Gastroesophageal sphincter (tissue), 4 donors: ENCODE measurements around the gene OR10H1. TPM values are rescaled to one million over a fixed set of nuclear protein-coding genes. Genes with fewer than 3 reads are reported as not detected.
"Not testable (repeated sequence)": the region's sequence is repeated elsewhere in the genome, so short reads cannot be mapped to it uniquely, and the experiment has no call there.

Experiments used
- ATAC-seq: fragments of 150-250 bp; one replicate; pipeline ENCODE4 v1.9.1; 2016; ENCODE audit warnings: mild to moderate bottlenecking, moderate library complexity
- H3K27ac ChIP-seq, 4 donors: fragments of 200-600 bp; sonication (generic) in 3 of 4; 1 replicate in 3 of 4; 2 replicates in 1 of 4; pipeline ENCODE4 v1.5.1; 2016 to 2019
- H3K27me3 ChIP-seq: fragments of 200-600 bp; sonication (generic); one replicate; pipeline ENCODE4 v1.5.1; 2019
- H3K36me3 ChIP-seq, 2 donors: fragments of 200-600 bp; sonication (generic); one replicate each; pipeline ENCODE4 v1.5.1; 2019; ENCODE audit warnings: control low read depth in 1 of 2
- H3K4me1 ChIP-seq, 3 donors: fragments of 200-600 bp; sonication (generic); 1 replicate in 2 of 3; 2 replicates in 1 of 3; pipeline ENCODE4 v1.5.1; 2016 to 2019; ENCODE audit warnings: control low read depth in 2 of 3
- H3K4me3 ChIP-seq, 2 donors: fragments of 200-600 bp; sonication (generic); one replicate each; pipeline ENCODE4 v1.5.1; 2019; ENCODE audit warnings: mild to moderate bottlenecking in 1 of 2, moderate library complexity in 1 of 2
- H3K9me3 ChIP-seq, 3 donors: fragments of 200-600 bp; sonication (generic); one replicate each; pipeline ENCODE4 v1.5.1; 2017 to 2019; ENCODE audit warnings: control low read depth in 2 of 3
- EP300 ChIP-seq: sonication (generic); formaldehyde crosslinking; IDR thresholded peaks from one replicate; pipeline ENCODE4 v1.6.1; 2017; ENCODE audit warnings: antibody characterized with exemption, mild to moderate bottlenecking
- POLR2A ChIP-seq, 2 donors: fragments of 450-650 bp; IDR thresholded peaks; one replicate each; pipeline ENCODE4 v1.6.1; 2017; ENCODE audit warnings: antibody characterized with exemption in 2 of 2, mild to moderate bottlenecking in 2 of 2, moderate library complexity in 1 of 2
- POLR2AphosphoS5 ChIP-seq: sonication (generic); formaldehyde crosslinking; IDR thresholded peaks from one replicate; pipeline ENCODE4 v1.6.1; 2017; ENCODE audit warnings: antibody characterized with exemption
- WGBS, 2 donors: methylation state at CpG; one replicate each; pipeline ENCODE4 v1.1.5; 2018; ENCODE audit warnings: low coverage in 1 of 2; 5-methylcytosine and 5-hydroxymethylcytosine counted together
- total RNA-seq, 4 donors: library from RNA; depleted of rRNA; stranded (reverse); fragments of >200 nt; gene quantifications; one replicate each; pipeline ENCODE4 v1.1.0, GENCODE V29; 2016
- TF ChIP-seq, protein P1 (sequence below), 4 experiments: fragments of 200-600 bp in 2 of 4; fragments of 450-650 bp in 2 of 4; sonication (generic) in 1 of 4; IDR thresholded peaks; one replicate each; pipeline ENCODE4 v1.5.1; 2017 to 2019; ENCODE audit warnings: antibody characterized with exemption in 4 of 4, mild to moderate bottlenecking in 2 of 4, moderate library complexity in 2 of 4

OR10H1 gene
- total RNA-seq, 4 donors from 2014 or later, result not detected

DNA sequence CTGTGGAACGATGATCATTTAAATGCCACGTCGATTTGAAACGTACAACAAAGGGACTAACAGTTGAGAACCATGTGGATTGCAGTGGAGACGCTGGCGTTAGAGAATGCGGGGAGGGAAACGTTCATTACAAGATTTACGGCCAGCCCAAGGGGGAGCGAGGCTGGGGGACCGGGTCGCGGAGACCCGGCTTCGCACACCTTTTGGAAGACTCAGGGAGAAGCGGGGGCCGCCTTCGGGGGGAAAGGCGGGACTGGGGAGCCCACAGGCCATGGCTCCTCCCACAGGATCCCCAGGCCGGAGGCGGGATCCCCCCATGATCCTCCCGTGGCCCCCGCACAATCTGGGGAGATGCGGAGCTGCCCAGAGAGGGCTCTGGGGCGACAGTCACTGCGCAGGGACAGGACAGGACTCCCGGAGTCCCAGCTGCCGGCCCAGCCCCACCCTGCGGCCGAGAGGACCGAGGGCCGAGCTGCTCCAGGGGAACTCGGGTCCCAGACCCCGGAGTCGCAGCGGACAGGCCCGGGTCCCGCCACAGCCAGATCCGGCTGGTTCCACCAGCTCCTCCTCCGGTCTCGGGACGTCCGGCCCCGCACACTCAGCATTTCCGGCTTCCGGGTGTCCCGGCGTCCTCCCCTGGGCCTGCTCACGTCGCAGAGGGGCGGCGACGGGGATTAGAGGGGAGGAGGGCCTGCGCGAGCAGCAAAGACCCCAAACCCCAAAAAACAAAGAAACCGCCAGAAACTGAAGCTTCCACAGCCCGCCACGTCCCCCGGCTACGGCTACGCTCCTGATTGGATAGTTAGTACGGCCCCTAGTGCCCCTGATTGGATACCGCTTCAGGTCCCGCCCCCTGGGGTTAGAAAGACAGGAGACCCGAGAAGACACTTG, 21.1 kb upstream of the OR10H1 start:
- TF ChIP-seq EP300 (no peak), POLR2A (IDR thresholded peaks at IDR 0.05) (peak; percentile 90), POLR2AphosphoS5 (peak; percentile 84)
- TF ChIP-seq, protein P1, sequence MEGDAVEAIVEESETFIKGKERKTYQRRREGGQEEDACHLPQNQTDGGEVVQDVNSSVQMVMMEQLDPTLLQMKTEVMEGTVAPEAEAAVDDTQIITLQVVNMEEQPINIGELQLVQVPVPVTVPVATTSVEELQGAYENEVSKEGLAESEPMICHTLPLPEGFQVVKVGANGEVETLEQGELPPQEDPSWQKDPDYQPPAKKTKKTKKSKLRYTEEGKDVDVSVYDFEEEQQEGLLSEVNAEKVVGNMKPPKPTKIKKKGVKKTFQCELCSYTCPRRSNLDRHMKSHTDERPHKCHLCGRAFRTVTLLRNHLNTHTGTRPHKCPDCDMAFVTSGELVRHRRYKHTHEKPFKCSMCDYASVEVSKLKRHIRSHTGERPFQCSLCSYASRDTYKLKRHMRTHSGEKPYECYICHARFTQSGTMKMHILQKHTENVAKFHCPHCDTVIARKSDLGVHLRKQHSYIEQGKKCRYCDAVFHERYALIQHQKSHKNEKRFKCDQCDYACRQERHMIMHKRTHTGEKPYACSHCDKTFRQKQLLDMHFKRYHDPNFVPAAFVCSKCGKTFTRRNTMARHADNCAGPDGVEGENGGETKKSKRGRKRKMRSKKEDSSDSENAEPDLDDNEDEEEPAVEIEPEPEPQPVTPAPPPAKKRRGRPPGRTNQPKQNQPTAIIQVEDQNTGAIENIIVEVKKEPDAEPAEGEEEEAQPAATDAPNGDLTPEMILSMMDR (IDR thresholded peaks at IDR 0.05), result peak in 1 of 4 experiments; percentile 5
- ATAC-seq, result peak; percentile 100
- Histone ChIP-seq H3K4me3 (peak overlapping the region; percentile 70 to 95), H3K4me1 (peaks cover 0 to 18% (median 0%) of the 10 kb centered on the region in 3 donors), H3K36me3 (no peaks in the 10 kb centered on the region), H3K27ac (peak overlapping the region; percentile 87 to 100 (median 100)), H3K27me3 (peaks cover 9% of the 10 kb centered on the region), H3K9me3 (no peaks in the 10 kb centered on the region)
- WGBS, 2 donors, result 0 to 1% methylated on average over 16 to 20 of the region's 65 CpGs

DNA sequence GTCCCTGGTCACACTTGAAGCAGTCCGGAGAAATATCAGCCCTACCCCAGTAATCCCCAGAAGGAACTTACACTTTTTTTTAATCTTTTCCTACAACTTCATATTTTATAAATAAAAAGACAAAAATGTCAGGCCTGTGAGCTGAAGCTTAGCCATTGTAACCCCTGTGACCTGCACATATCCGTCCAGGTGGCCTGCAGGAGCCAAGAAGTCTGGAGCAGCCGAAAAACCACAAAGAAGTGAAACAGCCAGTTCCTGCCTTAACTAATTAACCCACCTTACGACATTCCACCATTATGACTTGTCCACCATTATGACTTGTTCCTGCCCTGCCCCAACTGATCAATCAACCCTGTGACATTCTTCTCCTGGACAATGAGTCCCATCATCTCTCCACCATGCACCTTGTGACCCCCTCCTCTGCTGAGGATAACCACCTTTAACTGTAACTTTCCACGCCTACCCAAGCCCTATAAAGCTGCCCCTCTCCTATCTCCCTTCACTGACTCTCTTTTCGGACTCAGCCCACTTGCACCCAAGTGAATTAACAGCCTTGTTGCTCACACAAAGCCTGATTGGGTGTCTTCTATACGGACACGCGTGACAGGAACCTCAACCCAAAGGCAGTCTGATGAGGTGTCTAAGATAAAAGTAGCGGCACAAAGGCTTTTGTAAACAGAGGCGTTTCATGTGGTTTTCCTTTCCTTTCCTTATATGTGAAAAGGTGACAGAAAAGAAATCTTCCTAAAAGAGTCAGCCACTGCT, 20.3 kb upstream of the OR10H1 start:
- H3K9me3 ChIP-seq, H3K36me3 ChIP-seq, ATAC-seq: not testable (repeated sequence)
- peaks cover 14% of the 10 kb centered on the region for H3K27me3 ChIP-seq
- H3K4me1 ChIP-seq, result peaks cover 0 to 18% (median 0%) of the 10 kb centered on the region in 3 donors
- peak overlapping the region; percentile 87 to 100 (median 100) for H3K27ac ChIP-seq
- 32 to 42% methylated on average over 8 to 9 of the region's 11 CpGs for WGBS, 2 donors
- H3K4me3 ChIP-seq, result peak overlapping the region; percentile 70 to 95

DNA sequence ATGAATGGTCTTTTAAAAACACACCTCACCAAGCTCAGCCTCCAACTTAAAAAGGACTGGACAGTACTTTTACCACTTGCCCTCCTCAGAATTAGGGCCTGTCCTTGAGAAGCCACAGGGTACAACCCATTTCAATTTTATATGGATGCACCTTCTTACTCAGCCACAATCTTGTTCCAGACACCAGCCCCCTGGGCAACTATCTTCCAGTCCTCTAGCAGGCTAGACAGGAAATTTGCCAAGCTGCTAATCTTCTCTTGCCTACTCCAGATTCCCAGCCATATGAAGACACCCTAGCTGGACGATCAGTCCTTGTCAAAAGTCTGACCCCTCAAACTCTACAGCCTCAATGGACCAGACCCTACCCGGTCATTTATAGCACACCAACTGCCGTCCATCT, 18.8 kb upstream of the OR10H1 start:
- H3K4me3 ChIP-seq, H3K36me3 ChIP-seq, ATAC-seq, H3K9me3 ChIP-seq, H3K27ac ChIP-seq: not testable (repeated sequence)
- Histone ChIP-seq H3K4me1 (peaks cover 0 to 18% (median 0%) of the 10 kb centered on the region in 3 donors), H3K27me3 (peaks cover 29% of the 10 kb centered on the region)
- 100% methylated on average over 1 of the region's 3 CpGs; no CpG with 5 or more reads in 1 of the 2 donors for WGBS, 2 donors

DNA sequence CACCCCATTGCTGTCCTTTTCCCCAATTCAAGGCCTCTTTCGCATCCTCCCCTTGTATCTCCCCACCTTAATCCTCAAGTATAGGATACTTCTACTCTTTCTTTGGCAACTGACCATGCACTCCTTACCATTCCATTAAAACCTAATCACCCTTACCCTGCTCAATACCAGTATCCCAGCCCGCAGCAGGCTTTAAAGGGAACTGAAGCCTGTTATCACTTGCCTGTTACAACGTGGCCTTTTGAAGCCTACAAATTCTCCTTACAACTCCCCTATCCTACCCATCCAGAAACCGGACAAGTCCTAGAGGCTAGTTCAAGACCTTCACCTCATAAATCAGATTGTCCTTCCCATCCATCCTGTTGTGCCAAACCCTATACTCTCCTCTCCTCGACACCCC, 16.2 kb upstream of the OR10H1 start:
- WGBS, 2 donors, result 84 to 86% methylated on average over 5 of the region's 5 CpGs
- no peaks in the 10 kb centered on the region for H3K36me3 ChIP-seq
- peaks cover 0 to 11% (median 0%) of the 10 kb centered on the region in 3 donors for H3K4me1 ChIP-seq
- no peak overlapping the region for H3K27ac ChIP-seq
- no peak overlapping the region for H3K4me3 ChIP-seq
- peaks cover 44% of the 10 kb centered on the region for H3K27me3 ChIP-seq
- H3K9me3 ChIP-seq, result no peaks in the 10 kb centered on the region
- ATAC-seq, result no peak
- no peak for TF ChIP-seq EP300

DNA sequence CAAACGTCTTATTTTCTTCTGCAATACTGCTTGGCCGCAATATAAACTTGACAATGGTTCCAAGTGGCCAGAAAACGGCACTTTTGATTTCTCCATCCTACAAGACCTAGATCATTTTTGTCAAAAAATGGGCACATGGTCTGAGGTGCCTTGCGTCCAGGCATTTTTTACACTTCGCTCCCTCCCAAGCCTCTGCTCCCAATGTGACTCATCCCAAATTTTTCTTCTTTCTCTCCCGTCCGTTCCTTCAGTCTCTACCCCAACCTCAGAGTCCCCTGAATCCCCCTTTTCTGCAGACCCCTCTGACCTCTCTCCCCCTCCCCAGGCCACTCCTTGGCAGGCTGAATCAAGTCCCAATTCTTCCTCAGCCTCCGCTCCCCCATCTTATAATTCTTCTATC, 14.3 kb upstream of the OR10H1 start:
- no peak for TF ChIP-seq POLR2A (IDR thresholded peaks at IDR 0.05)
- no peaks in the 10 kb centered on the region for H3K36me3 ChIP-seq

DNA sequence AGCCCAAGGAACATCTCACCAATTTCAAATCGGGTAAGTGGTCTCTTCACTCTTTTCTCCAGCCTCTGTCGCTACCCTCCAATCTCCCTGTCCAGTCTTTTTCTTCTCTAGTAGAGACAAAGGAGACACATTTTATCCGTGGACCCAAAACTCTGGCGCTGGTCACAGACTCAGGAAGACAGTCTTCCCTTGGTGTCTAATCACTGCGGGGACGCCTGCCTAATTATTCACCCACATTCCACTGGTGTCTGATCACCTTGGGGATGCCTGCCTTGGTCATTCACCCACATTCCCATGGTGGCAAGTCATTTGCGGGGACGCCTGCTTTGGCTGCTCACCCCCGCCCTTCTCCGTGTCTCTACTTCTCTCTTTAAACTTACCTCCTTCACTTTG, 13.8 kb upstream of the OR10H1 start:
- Histone ChIP-seq H3K4me3 (no peak overlapping the region), H3K36me3 (no peaks in the 10 kb centered on the region), H3K4me1 (no peaks in the 10 kb centered on the region), H3K9me3 (no peaks in the 10 kb centered on the region), H3K27me3 (peaks cover 44% of the 10 kb centered on the region), H3K27ac (no peak overlapping the region)
- no peak for ATAC-seq
- 79 to 100% methylated on average over 2 to 10 of the region's 10 CpGs for WGBS, 2 donors
- TF ChIP-seq, protein P1 (IDR thresholded peaks at IDR 0.05), result no peak
- TF ChIP-seq EP300 (no peak), POLR2AphosphoS5 (no peak), POLR2A (IDR thresholded peaks at IDR 0.05) (no peak)

More for the DNA sequence above, 14.3 kb upstream of the OR10H1 start:
- H3K4me3 ChIP-seq, result no peak overlapping the region
- H3K27ac ChIP-seq, result no peak overlapping the region
- no peaks in the 10 kb centered on the region for H3K9me3 ChIP-seq
- H3K27me3 ChIP-seq, result peaks cover 44% of the 10 kb centered on the region
- no peaks in the 10 kb centered on the region for H3K4me1 ChIP-seq
- 81 to 100% methylated on average over 2 to 8 of the region's 8 CpGs for WGBS, 2 donors
- no peak for ATAC-seq

DNA sequence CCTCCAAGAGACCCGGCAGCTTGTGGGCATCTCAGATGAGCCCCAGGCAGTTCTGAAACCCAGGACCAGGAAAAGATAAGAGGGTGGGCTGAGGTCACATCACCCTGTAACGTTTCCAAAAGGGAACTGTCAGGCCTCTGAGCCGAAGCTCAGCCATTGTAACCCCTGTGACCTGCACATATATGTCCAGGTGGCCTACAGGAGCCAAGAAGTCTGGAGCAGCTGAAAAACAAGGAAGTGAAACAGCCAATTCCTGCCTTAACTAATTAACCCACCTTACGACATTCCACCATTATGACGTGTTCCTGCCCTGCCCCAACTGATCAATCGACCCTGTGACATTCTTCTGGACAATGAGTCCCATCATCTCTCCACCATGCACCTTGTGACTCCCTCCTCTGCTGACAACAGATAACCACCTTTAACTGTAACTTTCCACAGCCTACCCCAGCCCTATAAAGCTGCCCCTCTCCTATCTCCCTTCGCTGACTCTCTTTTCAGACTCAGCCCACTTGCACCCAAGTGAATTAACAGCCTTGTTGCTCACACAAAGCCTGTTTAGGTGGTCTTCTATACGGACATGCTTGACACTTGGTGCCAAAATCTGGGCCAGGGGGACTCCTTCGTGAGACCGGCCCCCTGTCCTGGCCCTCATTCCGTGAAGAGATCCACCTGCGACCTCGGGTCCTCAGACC, 13.3 kb upstream of the OR10H1 start:
- WGBS, 2 donors, result 26 to 75% methylated on average over 8 to 9 of the region's 13 CpGs
- H3K27ac ChIP-seq, ATAC-seq, H3K36me3 ChIP-seq, H3K9me3 ChIP-seq, H3K4me1 ChIP-seq, H3K4me3 ChIP-seq: not testable (repeated sequence)
- H3K27me3 ChIP-seq, result peaks cover 44% of the 10 kb centered on the region
